Measurements from ENCODE around the gene ARHGAP15. TPM values are rescaled to one million over a fixed set of nuclear protein-coding genes. Genes with fewer than 3 reads are reported as not detected.

Gene ARHGAP15
- total and polyA plus RNA-seq, 12 donors = 4.7 to 33.8 (median 10.4) TPM

DNA sequence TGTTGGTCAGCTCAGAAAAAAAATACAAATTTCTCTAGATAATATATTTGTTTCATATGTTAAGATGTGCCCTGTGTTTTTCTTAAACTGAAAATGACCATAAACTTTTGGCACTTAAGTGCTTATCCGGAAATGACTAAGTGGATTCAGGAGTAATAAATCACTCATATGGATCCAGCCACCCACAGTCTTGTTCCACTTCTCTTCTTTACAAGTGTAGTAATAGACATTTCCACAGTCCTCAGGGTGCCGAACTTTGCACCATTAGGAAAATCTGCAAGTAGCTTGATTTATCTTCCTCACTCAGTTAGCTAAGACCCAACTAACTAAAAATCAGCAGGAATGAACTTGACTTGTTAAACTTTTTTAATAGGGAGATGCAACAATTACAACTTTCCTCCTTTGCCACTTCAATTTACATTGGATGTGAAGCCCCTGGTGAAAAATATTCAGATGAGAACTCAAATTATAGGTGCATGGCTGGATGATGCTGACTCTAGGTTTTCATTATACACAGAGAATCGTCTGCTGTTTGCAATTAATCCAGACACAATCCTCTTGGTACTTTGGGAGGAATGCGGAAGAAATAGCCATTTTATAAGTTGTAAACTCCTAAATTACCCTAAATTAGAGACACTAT lies 322.5 kb downstream of the ARHGAP15 start:
- no peak for DNase-seq
- no peak for TF ChIP-seq POLR2A (IDR thresholded peaks at IDR 0.05)
- TF ChIP-seq, protein P1, sequence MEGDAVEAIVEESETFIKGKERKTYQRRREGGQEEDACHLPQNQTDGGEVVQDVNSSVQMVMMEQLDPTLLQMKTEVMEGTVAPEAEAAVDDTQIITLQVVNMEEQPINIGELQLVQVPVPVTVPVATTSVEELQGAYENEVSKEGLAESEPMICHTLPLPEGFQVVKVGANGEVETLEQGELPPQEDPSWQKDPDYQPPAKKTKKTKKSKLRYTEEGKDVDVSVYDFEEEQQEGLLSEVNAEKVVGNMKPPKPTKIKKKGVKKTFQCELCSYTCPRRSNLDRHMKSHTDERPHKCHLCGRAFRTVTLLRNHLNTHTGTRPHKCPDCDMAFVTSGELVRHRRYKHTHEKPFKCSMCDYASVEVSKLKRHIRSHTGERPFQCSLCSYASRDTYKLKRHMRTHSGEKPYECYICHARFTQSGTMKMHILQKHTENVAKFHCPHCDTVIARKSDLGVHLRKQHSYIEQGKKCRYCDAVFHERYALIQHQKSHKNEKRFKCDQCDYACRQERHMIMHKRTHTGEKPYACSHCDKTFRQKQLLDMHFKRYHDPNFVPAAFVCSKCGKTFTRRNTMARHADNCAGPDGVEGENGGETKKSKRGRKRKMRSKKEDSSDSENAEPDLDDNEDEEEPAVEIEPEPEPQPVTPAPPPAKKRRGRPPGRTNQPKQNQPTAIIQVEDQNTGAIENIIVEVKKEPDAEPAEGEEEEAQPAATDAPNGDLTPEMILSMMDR (IDR thresholded peaks at IDR 0.05) = no peak
- peak overlapping the region in 1 of 4 donors; percentile 5 for H3K4me3 ChIP-seq
- intact Hi-C loops (cut with DNase I) = no loop called here
- no peaks in the 10 kb centered on the region for H3K27me3 ChIP-seq
- H3K9me3 ChIP-seq (replicated peaks in 1 of 3) = no peaks in the 10 kb centered on the region
- no peaks in the 10 kb centered on the region for H3K4me1 ChIP-seq (replicated peaks in 1 of 2)
- H3K27ac ChIP-seq = no peak overlapping the region
- no peaks in the 10 kb centered on the region for H3K36me3 ChIP-seq (replicated peaks in 1 of 2)
- WGBS, 4 donors = 49 to 63% (median 52%) methylated on average over 4 of the region's 4 CpGs

- H3K9me3 ChIP-seq (replicated peaks in 1 of 3) = no peaks in the 10 kb centered on the region
- DNase-seq = no peak
- intact Hi-C loops (cut with DNase I) = no loop called here
- no peaks in the 10 kb centered on the region for H3K36me3 ChIP-seq (replicated peaks in 1 of 2)
- no peak overlapping the region for H3K4me3 ChIP-seq
- no peaks in the 10 kb centered on the region for H3K27me3 ChIP-seq
- 57 to 80% (median 67%) methylated on average over 3 of the region's 3 CpGs for WGBS, 4 donors
- TF ChIP-seq POLR2A (IDR thresholded peaks at IDR 0.05) = no peak
- TF ChIP-seq, protein P1 (IDR thresholded peaks at IDR 0.05) = no peak
- H3K27ac ChIP-seq = no peak overlapping the region
- H3K4me1 ChIP-seq (replicated peaks in 1 of 2) = no peaks in the 10 kb centered on the region
These were observed 323.7 kb downstream of the ARHGAP15 start for GRCh38 chr2:143452817-143453451.

GRCh38 chr2:143453981-143454511 lies 324.8 kb downstream of the ARHGAP15 start:
- no peaks in the 10 kb centered on the region for H3K36me3 ChIP-seq (replicated peaks in 1 of 2)
- peaks cover 0 to 6% of the 10 kb centered on the region in 2 donors for H3K4me1 ChIP-seq (replicated peaks in 1 of 2)
- H3K27ac ChIP-seq = no peak overlapping the region
- H3K9me3 ChIP-seq (replicated peaks in 1 of 3) = no peaks in the 10 kb centered on the region
- TF ChIP-seq POLR2A (IDR thresholded peaks at IDR 0.05) = no peak
- TF ChIP-seq, protein P1 (IDR thresholded peaks at IDR 0.05) = no peak
- intact Hi-C loops (cut with DNase I) = no loop called here
- H3K4me3 ChIP-seq = no peak overlapping the region
- no peaks in the 10 kb centered on the region for H3K27me3 ChIP-seq
- no peak for DNase-seq
- WGBS, 4 donors = 67 to 80% (median 70%) methylated on average over 2 of the region's 2 CpGs

- H3K9me3 ChIP-seq (replicated peaks in 1 of 3) = no peaks in the 10 kb centered on the region
- WGBS, 4 donors = 78 to 84% (median 80%) methylated on average over 3 of the region's 3 CpGs
- TF ChIP-seq, protein P1 (IDR thresholded peaks at IDR 0.05) = no peak
- no peak overlapping the region for H3K4me3 ChIP-seq
- DNase-seq = no peak
- intact Hi-C loops (cut with DNase I) = no loop called here
- peaks cover 0 to 6% of the 10 kb centered on the region in 2 donors for H3K4me1 ChIP-seq (replicated peaks in 1 of 2)
- no peaks in the 10 kb centered on the region for H3K27me3 ChIP-seq
- no peak overlapping the region for H3K27ac ChIP-seq
- no peaks in the 10 kb centered on the region for H3K36me3 ChIP-seq (replicated peaks in 1 of 2)
These were observed 326.1 kb downstream of the ARHGAP15 start for GRCh38 chr2:143455317-143455716.

All from adrenal gland (tissue), 12 donors.